ENCODE results near the gene TPSB2.
"Not testable (repeated sequence)": the region's sequence is repeated elsewhere in the genome, so short reads cannot be mapped to it uniquely, and the experiment has no call there.

TPSB2 gene

GRCh38 chr16:1199347-1200013, 30.5 kb downstream of the TPSB2 start:
- DNase-seq = no peak

- DNase-seq = not testable (repeated sequence)
Measured at GRCh38 chr16:1198671-1199346, 31.2 kb downstream of the TPSB2 start.

DNA sequence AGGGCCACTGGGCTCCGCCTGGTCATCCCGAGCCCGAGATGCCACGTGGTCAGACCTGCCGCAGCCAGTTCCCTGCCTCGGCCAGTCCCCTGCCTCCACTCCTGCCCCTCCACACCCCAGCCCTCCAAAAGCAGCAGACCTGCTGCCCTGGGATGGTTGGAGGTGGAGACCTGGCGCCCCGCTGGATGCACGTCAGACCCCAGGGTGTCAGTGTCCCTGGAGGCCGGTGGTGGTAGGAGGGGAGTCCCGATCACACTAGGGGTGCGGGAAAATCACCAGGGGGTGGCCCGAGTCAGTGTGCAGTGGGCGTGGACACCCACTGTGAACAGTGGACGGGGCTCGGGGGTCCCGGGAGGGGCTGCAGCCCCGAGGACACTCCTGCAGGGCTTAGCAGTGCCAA, 31.8 kb downstream of the TPSB2 start:
- no peak for DNase-seq

DNA sequence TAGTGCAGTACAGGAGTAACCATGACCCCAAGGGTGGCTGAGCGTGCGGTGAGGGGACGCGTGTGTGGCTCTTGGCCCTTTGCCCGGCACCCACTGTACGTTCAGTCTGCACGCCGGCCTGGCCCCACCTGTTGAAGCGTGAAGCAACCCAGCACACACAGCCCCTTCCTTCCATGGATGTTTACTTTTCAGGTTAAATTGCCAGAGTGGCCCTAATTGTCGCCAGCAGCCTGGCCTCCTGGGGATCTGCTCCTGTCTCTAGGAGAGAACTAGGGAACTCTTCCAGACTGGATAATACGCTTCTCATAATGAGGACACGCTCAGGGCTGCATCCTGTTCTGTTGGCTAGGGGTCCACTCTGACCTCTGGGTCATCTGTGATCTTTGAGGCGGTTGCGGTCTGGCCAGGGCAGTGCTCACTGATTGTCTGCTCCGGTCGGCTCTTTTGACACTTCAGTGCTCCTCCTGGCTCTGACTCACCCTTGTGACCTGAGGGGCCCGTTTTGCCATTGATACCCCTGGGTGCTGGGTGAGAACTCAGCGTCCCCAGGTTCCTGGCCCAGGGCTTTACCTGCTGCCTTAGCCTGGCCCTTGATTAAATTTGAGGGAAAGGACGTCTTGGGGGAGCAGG, 32.6 kb downstream of the TPSB2 start:
- DNase-seq = no peak

DNA sequence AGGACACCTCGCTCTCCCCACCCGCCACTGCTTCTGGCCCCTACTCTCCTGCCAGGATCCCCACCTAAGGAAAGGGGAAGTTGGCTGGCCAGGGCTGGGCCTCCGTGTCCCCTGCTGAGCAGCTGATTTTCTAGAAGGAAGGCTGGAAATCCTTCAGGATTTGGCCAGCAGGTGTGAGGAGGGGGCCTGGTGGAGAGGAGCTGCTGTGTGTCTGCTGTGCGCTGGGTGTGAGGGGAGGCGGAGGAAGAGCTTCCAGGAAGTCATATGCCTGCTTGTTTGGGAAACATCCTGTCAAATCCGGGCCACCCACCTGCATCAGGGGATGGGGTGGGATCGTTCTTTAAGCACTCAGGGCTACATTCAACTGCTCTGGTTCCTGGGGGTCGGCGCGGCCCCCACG, 33.5 kb downstream of the TPSB2 start:
- DNase-seq = no peak

GRCh38 chr16:1195393-1195666, 34.7 kb downstream of the TPSB2 start:
- DNase-seq = no peak

DNA sequence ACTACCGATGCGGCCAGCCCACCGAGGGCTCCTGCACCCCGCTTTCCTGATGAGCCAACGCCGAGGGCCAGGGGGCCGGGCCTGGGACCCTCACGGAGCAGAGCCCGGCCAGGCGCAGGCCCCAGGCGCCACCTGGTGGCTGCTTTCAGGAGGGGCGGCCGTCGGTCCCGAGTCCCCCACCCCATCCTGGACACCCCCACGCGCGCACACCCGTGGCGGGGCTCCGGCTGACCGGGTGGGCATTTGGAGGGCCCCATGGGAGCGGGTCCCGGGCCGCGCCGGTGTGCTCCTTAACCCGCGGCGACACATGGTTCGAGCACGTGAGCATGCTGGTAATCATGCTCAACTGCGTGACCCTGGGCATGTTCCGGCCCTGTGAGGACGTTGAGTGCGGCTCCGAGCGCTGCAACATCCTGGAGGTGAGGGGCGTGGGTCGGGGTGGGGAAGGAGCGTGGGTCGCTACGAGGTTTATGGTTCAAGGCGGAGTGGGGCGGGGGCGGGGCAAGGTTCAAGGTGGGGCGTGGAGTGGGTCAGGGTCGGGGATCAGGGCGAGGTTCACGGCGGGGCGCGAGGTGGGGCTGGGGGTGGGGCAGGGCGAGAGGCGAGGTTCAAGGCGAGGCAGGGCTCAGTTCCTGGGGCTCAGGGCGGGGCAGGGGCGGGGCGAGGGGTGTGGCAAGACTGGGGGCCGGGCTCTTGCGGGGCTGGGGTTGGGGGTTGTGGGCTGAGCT, 35.2 kb downstream of the TPSB2 start:
- no peak for DNase-seq

GRCh38 chr16:1193825-1194581, 36.0 kb downstream of the TPSB2 start:
- no peak for DNase-seq

DNA sequence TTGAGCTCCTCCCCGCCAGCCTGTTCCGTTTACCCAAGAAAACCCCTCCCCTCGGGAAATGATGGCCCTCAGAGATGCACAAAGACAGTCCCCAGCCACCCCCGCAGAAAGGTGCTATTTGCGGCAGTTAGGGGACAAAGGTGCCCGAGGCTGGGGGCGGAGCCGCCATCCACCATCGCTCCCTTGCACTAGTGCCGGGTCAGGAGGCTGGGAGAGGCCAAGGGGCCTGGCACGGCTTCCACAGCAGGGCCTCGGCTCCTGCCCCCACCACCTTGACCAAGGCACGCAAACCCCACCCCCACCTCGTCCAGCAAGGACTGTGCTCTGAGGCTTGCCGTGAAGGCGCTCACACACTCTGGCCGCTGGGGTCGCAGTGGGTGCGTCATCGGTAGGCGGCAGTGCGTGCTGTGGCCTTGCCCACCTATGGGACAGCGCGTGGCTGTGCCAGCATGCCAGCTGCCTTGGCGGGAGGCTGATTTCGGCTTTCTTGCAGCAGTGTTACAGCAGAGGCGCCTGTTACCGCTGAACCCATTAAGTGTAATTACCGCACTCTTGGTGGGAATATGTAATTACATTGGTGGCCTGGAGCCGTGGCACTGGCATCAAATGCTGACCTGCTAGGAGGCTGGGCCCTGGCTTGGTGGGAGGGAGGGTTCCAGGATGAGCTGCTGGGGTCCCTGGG, 36.7 kb downstream of the TPSB2 start:
- no peak for DNase-seq

DNA sequence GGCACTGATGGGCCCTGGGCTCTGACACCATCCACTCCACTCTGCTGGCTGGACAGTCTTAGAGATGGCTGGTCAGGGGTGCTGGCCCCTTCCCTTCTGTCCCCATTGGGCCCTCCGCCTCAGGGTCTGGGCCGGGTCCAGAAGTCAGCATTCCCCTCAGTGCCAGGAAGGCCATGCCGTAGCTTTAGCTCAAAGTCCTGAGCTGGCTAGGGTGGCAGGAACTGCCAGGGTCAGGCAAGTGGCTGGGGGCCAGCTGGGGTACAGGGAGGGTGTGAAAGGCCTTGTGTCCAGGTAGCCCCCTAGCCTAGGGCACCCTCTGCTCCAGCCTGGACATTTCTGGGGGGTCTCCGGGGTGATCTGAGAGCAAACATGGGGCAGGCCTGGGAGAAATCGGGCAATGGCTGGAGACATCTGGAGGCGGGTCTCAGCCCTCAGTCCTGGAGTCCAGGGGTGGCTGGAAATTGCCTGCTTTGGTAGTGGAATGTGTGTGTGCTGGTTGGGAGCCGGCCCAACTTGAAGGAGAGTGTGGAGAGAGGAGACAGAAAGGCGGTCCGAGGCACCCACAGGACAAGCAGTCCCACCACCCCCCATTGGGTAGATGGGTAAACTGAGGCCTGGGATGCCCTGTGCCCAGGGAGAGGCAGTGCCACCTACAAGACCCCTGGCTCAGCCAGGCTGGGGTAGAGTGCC, 37.5 kb downstream of the TPSB2 start:
- no peak for DNase-seq

DNA sequence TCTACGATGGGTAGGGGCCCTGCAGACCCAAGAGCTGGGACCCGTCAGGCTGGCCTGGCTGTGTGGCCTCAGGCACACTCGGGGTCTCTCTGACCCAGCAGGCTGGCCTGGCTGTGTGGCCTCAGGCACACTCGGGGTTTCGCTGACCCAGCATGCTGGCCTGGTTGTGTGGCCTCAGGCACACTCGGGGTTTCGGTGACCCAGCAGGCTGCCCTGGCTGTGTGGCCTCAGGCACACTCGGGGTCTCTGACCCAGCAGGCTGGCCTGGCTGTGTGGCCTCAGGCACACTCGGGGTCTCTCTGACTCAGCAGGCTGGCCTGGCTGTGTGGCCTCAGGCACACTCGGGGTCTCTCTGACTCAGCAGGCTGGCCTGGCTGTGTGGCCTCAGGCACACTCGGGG, 39.2 kb downstream of the TPSB2 start:
- DNase-seq = not testable (repeated sequence)

DNA sequence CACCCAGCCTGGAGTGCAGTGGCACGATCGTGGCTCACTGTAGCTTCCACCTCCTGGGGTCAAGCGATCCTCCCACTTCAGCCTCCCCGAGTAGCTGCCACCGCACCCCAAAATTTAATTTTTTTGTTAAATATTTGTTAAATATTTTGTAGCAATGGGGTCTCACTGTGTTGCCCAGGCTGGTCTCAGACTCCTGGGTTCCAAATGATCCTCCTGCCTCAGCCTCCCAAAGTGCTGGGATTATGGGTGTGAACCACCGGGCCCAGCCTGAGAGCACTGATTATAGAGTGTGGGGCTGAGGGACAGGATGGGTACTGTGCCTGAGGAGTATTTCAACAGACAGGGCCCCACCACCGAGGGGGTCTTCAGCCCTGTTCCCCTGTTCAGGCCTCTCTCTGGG, 40.5 kb downstream of the TPSB2 start:
- no peak for DNase-seq

DNA sequence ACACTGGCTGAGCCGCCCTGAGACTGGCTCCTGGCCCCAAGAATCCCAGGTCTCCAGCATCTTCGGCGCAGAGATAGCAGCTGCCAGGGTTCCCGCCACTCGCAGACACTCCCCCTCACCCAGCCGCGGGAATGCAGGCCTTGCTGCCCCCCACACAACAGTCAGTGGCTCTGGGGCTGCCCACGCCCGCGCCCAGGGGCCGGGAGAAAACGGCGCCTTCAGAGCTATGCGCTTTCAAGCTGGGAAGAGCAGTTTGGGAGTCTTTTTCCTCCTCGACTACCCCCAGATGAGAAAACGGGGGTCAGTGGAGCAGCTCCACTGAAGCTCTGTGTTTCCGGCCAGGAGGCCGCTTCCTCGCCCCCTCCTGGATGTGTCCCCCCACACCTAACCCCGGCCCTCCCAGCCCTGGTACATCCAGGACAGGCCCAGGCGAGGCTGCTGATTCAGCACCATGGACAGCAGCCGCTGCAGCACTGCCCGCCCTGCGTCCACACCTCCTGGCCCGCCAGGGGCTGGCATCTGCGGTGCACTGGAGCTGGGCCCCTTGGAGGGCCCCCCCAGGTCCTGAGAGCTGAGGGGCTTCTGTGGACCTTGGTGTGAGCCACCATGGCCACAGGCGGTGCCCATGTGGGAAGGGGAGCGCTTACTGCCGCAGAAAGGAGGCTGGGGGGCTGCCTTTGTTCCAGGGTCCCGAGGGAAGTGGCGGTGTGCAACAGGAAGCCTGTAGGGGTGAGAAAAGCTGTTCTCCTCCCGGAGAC, 41.4 kb downstream of the TPSB2 start:
- no peak for DNase-seq

- DNase-seq = not testable (repeated sequence)
Measured at GRCh38 chr16:1185460-1186207, 44.4 kb downstream of the TPSB2 start.

- no peak for DNase-seq
Measured at GRCh38 chr16:1184980-1185379, 45.0 kb downstream of the TPSB2 start.

DNA sequence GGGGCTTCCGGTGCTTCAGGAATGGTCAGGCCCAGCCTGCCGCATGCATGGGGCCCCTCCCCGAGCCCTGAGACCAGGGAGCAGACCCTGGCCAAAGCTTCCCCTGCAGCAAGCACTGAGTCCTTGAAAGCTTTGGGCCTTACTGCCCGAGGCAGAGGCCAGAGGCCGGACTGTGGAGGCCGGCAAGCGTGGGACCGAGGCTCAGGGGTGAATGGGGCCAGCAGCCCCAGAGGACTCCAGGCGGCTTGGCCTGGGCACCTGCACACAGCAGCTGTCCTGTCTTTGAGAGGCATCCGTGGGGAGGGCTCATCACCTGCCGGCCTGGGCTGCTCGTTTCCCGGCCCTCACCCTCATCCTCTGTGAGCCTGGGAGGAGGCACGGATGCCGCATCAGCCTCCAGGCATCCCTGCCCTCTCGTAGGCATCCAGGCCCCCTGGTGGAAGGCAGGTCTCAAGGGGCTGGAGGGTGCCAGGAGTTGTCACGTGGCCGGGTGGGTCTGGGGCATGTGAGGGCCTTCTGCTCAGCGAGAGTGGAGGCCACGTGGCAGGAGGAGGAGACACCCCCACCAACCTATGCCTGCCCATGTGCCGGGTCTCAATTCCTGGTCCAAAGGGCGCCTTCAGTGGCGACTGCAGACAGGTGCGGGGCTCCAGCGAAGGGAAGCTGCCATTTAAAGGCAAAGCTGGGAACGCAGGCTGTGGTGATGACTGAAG, 45.7 kb downstream of the TPSB2 start:
- DNase-seq = no peak

GRCh38 chr16:1182950-1183907, 46.8 kb downstream of the TPSB2 start:
- no peak for DNase-seq

DNA sequence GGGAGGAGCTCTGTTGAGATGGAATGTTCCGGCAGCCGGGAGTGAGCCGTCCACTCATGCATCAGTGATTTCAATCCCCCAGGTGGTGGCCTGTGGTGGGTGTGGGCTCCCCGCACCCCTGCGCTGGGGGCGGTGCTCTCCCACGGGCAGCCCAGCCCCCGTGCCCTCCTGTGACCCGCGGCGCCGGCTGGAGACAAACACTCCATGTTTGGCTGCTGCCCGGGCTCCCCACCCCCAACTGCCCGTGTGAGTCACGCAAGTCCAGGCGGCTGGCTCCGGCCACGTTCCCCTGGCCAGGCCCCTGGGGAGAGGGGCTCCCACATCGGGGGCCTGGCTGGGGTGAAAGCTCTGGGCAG, 47.7 kb downstream of the TPSB2 start:
- DNase-seq = no peak

Measured in 8988T (cell line).